Measurements from ENCODE around the gene AGBL1.

DNA sequence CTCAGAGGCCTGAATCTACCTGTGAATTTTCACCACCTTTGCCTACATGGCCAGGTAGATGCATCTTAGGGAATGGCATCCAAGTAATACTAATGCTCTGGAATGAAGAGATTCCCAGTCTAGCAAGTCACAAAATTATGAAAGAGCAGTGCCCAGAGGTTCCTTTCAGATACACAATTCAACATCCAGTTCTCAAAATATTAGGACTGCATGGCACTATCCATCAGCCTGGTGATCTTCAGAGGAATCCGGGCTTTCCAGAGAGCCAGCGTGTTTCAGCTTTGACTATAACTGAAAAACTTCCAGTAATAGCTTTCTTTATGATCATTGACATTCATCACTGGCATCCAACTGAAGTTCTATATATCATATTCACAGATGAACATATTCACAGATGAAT is 849.8 kb downstream of the AGBL1 start:
- TF ChIP-seq, protein P1, sequence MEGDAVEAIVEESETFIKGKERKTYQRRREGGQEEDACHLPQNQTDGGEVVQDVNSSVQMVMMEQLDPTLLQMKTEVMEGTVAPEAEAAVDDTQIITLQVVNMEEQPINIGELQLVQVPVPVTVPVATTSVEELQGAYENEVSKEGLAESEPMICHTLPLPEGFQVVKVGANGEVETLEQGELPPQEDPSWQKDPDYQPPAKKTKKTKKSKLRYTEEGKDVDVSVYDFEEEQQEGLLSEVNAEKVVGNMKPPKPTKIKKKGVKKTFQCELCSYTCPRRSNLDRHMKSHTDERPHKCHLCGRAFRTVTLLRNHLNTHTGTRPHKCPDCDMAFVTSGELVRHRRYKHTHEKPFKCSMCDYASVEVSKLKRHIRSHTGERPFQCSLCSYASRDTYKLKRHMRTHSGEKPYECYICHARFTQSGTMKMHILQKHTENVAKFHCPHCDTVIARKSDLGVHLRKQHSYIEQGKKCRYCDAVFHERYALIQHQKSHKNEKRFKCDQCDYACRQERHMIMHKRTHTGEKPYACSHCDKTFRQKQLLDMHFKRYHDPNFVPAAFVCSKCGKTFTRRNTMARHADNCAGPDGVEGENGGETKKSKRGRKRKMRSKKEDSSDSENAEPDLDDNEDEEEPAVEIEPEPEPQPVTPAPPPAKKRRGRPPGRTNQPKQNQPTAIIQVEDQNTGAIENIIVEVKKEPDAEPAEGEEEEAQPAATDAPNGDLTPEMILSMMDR (IDR thresholded peaks at IDR 0.05), result no peak
- TF ChIP-seq EZH2 (IDR thresholded peaks at IDR 0.05; ENCODE audit: borderline replicate concordance, insufficient read depth, low read depth, low read length, poor library complexity, severe bottlenecking), result no peak

Data from B cell (primary cell).